GM18867 (cell line): Measurements from ENCODE around the gene JAM2.
"Not testable (repeated sequence)": the region's sequence is repeated elsewhere in the genome, so short reads cannot be mapped to it uniquely, and the experiment has no call there.

Source experiments
- ATAC-seq: cut with Tn5 transposase; IDR thresholded peaks from one replicate; pipeline ENCODE4 v1.9.1; 2021; ENCODE audit warnings: mild to moderate bottlenecking, moderate library complexity; ENCODE audit not compliant: unreplicated experiment

The JAM2 gene, protein sequence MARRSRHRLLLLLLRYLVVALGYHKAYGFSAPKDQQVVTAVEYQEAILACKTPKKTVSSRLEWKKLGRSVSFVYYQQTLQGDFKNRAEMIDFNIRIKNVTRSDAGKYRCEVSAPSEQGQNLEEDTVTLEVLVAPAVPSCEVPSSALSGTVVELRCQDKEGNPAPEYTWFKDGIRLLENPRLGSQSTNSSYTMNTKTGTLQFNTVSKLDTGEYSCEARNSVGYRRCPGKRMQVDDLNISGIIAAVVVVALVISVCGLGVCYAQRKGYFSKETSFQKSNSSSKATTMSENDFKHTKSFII

DNA sequence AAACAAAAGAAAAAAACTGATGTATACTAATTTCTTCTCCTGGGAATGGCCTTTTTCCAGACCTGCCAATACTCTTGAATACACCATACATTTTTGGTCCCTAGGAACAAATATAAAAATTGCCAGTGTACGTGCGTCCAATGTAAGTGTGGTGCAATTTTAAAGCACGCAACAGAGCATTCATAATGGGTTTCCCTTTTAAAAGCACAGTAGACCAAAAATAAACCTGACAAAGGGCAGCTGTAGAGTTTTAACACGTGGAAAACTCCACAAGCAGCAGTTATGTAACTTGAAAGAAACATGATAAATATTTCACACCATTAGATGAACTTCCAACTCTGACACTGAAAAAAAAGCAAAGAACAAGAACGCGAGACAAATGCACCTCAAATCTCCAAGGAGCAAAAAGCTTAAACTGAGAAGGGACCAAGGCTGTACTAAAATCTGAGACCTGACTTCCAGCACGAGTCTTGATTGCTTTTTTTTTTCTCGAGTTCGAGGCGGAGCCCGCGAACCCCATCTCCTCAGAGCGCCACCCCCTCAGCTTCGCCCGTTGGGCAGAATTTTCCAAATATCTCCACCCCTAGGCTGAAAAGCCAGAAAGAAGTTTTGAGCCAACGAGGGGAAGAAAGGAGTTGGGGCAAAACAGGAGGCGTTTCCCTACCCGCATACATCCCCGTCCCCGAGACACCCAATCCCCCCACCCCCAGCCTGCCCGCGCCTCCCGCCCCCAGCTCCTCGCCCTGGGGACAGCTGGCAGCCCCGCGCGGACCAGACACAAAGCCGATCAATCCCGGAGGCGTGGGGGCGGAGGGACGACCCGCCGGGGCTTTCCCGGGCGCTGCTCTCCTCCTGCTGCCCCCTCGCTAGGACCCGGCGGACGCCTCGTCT is at the start of gene JAM2:
TSS of gene JAM2 (plus strand) at position 599 of the 891 bp plus-strand sequence. CDS start 564 bp downstream, outside the sequence.
- ATAC-seq = peak; percentile 44

DNA sequence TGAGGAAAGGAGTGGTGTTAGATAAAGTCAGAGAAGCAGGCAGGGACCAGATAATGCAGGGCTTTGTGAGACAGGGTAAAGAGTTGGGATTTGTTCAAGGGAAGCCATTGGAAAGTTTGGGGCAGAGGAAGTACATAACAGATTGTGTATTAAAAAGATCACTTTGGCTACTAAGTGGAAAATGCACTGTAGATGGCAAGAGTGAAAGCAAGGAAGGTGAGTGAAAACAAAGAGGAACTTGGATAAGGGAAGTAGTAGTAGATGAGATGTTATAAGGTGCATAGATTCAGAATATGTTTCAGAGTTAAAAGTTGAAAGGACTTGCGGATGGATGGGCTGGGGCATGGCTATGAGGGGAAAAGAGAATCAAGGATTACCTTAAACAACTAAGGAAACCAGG is 49.2 kb upstream of the JAM2 start:
- ATAC-seq = no peak

DNA sequence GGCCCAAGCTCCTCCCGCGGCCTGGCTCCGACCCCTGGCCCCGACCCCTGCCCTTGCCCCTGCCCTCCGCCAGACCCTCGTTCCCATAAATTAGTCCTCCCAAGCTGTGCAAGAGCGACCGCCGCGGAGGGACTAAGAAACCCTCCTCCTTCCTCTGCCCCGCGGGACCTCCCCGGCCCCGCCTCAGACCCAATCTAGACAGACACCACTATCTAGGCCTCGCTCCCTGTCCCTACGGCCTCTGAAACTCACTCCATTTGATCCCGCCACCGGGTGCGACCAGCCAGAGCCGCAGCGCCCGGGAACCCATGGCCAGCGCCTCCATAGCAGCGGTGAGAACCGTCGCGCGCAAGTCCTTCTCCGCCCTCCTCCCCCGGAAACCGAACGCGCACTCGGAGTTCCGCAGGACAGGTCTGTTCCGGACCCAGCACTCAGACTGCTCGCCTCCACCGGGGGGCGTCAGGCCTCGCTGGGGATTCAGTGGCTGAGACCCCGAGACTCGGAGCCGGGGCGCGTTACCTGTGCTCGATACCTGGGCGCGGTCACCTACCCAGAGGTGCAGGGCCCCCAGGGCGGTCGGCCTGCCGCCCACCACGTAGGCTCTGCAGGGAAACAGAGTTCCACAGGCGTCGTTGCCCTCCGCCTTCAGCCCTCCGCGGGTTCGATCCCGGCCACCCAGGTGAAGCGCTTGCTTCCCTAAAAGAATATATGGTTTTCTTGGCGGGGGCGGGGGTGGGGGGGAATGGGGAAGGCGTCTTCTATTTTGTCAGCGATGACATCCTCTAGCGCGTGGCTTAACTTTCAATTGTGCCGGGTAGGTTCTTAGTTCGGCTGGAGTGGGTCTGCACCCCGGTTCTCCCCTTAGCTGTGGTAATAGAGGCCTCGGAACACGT is 31.7 kb upstream of the JAM2 start, which contains the start of gene MRPL39:
TSS of gene MRPL39 (minus strand) at position 331 of the 893 bp plus-strand sequence. CDS start at position 325, 6 bp downstream.
- ATAC-seq = peak; percentile 95

DNA sequence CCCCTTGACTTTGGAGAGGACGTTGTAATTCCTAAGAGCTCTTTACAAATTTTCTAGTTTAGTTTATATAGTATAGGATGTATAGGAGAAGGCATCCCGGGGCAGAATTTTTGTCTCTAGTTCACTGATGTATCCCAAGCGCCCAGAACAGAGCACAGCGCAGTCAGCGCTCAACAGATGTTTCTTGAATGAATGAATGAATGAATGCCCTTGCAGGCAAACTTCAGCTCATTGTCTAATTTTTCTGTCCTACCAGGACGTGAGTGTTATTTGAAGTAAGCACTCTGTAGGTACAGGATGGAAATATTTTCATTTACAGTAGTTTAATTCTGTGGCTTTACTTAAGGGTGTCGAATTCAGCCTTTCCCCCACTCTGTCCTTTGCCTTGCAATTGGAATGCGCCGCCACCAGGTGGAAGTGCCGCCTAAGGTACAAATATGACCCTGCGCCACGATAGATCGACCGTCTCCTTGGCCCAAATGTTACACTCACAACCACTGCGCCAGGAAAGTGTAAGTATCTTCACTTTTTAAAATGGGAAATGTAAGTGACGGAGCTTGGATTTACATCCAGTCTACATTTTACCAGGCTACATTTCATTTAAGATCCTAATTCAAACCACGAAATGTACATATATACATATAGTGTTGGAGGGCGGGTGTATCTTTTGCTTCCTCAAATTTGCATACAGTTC is 30.9 kb upstream of the JAM2 start:
- ATAC-seq = peak; percentile 76

DNA sequence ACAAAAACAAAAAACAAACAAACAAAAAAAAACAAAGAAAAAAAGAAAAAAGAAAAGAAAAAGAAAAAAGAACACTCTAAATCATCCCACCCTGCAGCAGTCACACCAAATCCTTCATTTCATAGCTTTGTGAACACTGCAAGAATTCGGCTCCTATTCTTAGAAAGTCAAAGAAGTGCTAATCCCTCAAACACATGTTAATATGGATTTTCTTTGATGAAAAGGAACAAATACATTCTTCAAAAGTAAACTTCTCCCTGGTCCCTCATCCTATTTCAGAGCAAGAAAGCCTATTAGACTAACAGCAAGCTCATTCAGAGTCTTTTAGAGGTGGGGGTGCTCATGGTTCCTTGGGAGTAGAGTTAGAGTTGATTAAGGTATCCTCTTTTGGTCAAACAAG is 24.6 kb upstream of the JAM2 start:
- ATAC-seq = no peak

DNA sequence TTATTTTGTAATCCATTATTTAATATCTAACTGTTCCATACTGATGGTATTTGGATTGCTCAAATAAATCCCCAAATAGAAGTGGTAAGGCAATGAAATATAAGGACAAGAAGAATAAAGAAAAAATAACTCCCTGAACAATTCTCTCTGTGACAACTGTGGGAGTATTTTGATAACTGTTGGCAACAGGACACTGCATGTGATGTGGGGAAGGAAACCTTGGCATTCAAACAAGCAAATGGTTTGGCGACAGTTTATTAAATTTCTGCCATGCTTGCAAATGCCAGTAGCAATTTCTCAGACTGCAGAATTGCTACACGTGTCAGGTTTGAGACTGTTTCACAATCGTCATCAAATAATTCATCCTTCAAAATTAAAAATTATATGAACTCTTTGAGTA is 23.2 kb upstream of the JAM2 start:
- ATAC-seq = no peak

DNA sequence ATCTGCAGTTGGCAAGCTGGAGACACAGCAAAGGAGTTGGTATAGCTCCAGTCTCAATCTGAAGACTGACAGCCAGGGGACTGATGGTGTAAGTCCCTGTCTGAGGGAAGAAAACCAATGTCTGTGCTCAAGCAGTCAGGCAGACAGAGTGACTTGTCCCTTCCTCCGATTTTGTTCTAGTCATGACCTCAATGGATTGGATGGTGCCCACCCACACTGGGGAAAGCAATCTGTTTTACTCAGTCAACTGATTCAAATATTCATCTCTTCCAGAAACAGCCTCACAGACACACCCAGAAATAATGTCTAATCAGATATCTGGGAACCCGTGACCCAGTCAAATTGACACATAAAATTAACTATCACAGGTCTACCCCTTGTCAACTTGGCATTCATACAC is 19.9 kb upstream of the JAM2 start:
- ATAC-seq = no peak

DNA sequence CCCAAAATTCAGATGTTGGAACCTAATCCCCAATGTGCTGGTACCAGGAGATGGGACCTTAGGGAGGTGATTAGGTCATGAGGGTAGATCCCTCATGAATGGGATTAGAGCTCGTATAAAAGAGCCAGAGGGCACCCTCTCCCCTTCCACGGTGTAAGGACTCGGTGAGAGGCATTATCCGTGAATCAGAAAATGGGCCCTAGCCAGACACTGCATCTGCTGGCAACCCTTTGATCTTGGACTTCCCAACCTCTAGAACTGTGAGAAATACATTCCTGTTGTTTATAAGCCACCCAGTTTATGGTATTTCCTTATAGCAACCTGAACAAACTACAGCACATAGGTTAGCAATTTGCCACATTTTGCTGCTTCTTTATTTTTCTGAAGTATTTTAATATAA is 14.5 kb upstream of the JAM2 start:
- no peak for ATAC-seq

DNA sequence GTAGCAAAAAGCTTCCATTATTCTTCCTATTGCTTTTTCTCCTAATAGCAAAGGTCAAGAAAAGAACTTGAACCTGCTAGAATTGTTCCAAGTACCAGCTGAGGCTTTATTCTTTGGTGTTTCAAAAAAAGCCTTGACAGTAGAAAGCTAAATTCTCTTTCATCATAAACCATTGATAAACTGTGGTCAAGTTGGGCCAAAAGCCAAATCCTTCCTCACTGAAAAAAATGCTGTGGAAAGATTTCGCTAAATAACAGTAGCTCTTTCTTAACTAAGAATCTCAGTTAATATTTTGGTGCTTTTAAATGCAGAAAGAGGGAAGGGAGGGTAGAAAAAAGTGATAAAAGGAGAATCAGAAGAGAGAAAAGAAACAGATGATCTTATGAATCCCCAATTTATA is 14.0 kb upstream of the JAM2 start:
- ATAC-seq = no peak

DNA sequence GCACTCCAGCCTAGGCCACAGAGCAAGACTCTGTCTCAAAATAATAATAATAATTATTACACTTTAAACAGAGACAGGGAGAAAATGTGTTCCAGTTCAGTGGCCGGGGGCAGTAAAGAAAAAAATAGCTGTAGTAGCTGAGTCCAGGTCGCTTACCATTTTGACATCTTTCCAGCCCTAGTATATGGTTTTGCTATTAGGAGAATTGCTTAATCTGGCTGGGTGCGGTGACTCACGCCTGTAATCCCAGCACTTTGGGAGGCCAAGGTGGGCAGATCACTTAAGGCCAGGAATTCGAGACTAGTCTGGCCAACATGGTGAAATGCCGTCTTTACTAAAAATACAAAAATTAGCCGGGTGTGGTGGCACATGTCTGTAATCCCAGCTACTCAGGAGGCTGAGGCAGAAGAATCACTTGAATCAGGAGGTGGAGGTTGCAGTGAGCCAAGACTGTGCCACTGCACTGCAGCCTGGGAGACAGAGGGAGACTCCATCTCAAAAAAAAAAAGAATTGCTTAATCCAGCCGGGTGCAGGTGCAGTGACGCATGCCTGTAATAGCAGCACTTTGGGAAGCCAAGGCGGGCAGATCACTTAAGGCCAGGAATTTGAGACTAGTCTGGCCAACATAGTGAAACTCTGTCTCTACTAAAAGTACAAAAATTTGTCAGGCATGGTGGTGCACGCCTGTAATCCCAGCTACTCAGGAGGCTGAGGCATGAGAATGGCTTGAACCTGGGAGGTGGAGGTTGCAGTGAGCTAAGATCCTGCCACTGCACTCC is 13.1 kb upstream of the JAM2 start:
- not testable (repeated sequence) for ATAC-seq

DNA sequence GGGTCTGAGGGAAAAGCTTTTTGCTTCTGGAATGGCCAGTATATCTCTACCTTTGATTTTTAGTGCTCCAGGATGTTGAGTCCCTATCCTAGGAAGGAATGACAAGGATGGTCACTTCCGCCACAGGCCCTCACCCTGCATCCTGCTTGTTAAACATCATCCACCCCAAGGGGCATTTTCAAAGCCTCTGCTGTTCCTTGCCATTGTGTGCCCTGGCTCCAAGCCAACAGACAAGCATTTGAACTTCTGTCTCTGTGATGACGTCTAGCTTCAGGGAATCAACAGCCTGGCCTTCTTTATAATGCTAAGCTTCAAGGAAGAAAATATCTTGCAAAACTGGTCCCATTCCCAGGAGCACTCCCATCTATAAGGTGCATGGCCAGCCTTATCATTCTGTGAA is 12.3 kb upstream of the JAM2 start:
- no peak for ATAC-seq

DNA sequence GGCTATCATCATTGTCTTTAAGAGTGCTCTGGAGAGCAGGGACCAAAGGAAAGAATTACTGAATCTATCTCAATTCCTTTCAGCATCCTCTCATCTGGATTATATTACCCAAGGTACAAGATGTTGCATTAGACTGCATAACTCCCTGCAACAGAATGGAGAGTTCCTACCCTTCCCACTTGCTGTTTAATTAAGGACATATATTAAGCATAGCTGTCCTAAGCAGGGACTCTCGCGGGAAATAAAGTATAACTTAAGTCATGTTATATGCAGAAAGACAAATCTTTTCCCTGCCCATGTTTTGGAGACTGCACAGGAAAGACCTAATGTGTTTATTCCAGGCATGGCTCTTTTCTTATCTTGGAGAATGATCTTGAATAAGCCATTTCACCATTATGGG is 6.8 kb upstream of the JAM2 start:
- ATAC-seq = no peak

DNA sequence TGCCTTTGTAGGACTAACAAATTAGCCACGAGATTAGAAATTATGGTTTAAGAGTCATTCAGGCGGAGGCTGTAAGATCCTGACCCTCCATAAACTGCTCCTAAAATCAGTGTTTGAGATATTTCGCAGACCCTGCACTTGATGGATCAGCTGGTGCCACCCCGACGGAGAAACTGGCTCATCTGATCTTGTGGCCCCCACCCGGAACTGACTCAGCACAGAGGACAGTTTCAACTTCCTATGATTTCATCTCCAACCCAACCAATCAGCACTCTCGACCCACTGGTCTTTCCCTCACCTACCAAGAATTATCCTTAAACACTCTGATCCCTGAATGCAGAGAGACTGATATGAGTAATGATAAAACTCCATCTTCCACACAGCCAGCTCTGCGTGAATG is 3.7 kb upstream of the JAM2 start:
- no peak for ATAC-seq

DNA sequence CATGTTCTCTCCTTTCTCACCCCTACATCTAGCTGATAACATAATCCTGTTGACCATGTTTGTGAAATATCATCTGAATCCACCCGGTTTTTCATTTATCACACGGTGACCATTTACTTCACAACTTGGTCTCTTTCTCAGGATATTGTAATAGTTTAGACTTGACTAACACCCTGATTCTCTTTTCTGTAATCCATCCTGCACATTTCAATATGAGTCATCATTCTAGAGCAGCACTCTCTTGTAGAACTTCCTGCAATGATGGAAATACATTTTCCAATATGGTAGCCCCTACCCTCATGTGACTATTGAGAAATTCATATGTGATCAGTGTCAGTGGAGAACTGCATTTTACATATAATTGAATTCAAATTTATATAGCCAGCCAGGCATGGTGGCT is 2.3 kb upstream of the JAM2 start:
- ATAC-seq = no peak

DNA sequence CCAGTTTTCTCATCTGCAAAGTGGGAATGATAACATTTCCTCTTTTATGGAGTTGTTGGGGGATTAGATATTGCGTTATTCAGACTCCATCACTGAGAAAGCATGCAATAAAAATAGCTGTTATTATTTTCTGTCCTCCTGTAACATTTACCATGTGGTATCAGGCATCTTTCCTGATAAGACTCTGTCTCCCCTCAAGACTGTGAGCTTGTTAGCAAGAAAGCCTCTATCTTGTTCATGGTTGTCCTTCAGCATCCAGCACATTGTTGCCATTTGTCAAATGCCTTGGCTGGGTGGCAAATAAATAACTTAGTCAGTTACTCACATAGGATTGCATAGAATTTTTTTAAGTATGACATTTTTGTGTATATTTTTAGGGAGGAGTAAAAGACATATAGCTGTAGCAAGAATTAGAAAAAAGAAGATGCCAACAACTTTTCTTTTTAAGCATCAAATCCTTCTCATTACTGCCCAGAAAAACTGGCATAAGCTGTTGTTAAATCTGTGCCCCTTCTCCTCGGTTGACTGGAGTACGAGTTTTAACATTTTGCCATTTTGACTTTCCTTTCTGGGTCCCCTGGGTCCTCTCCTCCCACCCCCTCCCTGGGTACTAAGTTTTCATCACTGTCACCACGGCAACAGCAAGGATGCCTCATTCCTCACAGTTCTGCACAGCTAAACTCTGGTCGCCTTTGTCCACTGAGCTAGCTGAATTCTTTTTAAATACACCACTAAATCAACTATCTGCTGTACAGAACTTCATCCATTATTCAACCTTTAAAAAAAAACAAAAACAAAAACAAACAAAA is 1.0 kb upstream of the JAM2 start:
- no peak for ATAC-seq

DNA sequence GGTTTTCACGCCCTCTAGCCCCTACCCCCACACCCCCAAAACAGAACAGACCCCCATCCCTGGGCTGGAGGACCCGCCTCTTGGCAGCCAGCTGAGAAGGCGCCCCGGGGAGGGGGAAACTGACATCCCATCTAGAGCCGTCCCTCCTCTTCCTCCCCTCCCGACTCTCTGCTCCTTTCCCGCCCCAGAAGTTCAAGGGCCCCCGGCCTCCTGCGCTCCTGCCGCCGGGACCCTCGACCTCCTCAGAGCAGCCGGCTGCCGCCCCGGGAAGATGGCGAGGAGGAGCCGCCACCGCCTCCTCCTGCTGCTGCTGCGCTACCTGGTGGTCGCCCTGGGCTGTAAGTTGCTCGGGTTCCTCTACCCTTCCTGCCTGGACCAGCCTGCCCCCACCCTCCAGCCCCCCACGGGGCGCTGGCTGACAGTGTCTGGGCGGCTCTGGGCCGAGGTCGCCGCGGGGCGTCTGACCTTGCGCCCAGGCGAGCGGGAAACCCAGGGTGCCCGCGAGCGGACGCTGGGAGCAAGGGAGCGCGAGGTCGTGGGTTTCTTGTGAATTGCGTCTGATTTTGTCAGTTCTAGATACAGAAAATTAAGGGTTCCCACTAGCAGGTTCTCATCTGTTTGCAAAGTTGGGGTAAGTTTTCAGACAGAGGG is 618 bp downstream of the JAM2 start:
- peak; percentile 76 for ATAC-seq

DNA sequence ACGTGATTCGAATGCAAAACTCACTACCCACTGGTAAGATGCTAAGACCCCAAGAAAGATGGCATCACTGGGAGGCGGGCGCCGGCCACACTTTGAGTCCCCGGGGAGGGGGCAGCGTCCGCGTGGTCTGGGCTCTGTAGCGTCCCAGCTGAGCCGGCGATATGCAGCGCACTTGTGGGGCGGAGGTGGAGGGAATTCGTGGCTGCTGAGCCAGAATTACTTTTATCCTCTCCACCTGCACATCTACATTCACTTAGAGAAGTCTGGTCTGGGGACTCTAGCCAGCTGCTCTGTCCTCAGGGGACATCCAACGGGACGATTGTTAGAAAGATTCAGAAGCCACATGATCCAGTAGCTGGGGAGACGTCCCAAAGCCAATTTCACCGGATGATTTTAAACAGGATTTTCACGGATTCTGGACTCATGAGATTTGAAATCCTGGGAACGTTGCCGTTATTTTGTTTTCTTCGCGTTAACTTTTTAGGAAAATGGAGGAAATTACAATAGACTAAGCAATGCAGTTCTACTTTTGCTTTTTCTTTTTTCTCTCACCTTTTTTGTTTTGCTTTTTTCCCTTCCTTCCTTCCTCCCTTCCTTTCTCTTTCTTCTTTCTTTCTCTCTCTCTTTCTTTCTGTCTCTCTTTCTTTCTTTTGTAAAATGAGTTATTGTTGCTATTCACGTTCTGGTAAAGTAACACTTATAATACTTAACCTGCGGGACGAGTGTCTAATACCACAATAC is 1.3 kb downstream of the JAM2 start:
- ATAC-seq = no peak

DNA sequence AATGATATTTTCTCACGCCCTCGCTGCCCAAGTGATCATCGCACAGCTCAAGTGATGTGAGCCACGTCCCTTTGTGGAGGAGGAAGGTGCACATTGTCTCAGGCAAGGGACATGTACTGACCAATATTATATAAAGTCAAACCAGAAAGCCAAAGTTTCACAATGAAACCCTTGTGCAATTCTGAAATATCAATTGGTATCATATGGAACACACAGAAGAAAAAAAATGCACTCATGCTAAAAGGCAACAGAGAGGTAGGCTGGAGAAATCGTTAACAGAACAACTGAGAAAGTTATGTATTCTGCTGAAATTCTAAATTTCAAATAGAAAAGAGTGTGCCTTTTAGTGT is 1.9 kb downstream of the JAM2 start:
- no peak for ATAC-seq
